OCI-LY7 (cell line): ENCODE data around the gene PARG. TPM values are rescaled to one million over a fixed set of nuclear protein-coding genes. Genes with fewer than 3 reads are reported as not detected.
"Not testable (repeated sequence)": the region's sequence is repeated elsewhere in the genome, so short reads cannot be mapped to it uniquely, and the experiment has no call there.

Experiments used
- BruUV-seq: library from RNA; stranded (reverse); fragments of 400-500 nt; replicated peaks from 2 replicates; lab custom pipeline; 2021; lab: Mats Ljungman, UMichigan
- CTCF ChIA-PET: fragments of 300-600 bp; sonication (Branson Sonifier 250); formaldehyde crosslinking; loops from one replicate; lab custom pipeline; 2022; ENCODE audit warnings: antibody characterized with exemption; ENCODE audit not compliant: unreplicated experiment; lab: Charles Lee
- POLR2A ChIA-PET: fragments of 300-600 bp; sonication (Branson Sonifier 250); formaldehyde crosslinking; loops from one replicate; lab custom pipeline; 2022; ENCODE audit warnings: antibody characterized with exemption; lab: Charles Lee
- DNase-seq: peaks from one replicate; pipeline ENCODE4 v3.0.0-alpha.2; 2015; ENCODE audit warnings: low spot score
- H2AFZ ChIP-seq: fragments of 200-600 bp; sonication (generic), shearing (Covaris generic); 2 replicates; pipeline ENCODE4 v1.6.1; 2014; ENCODE audit warnings: mild to moderate bottlenecking, antibody characterized with exemption, low read length, moderate library complexity
- H3K27ac ChIP-seq: fragments of 200-600 bp; sonication (generic); 2 replicates; pipeline ENCODE4 v1.5.1; 2014; ENCODE audit warnings: mixed run types, low read depth, mild to moderate bottlenecking, moderate library complexity, low read length, inconsistent platforms; ENCODE audit not compliant: poor library complexity, severe bottlenecking
- H3K36me3 ChIP-seq: fragments of 200-600 bp; sonication (generic); 2 replicates; pipeline ENCODE4 v1.6.1; 2014; ENCODE audit warnings: mild to moderate bottlenecking, antibody characterized with exemption, low read length, moderate library complexity, mixed read lengths; ENCODE audit not compliant: insufficient read depth
- H3K4me1 ChIP-seq: fragments of 200-600 bp; sonication (generic); 2 replicates; pipeline ENCODE4 v1.5.1; 2014; ENCODE audit warnings: mild to moderate bottlenecking, low read length; ENCODE audit not compliant: insufficient read depth, poor library complexity, severe bottlenecking
- H3K4me2 ChIP-seq: fragments of 200-600 bp; sonication (generic); 2 replicates; pipeline ENCODE4 v1.6.1; 2014; ENCODE audit warnings: mild to moderate bottlenecking, low read length
- H3K4me3 ChIP-seq: fragments of 200-600 bp; sonication (generic); 2 replicates; pipeline ENCODE4 v1.5.1; 2014; ENCODE audit warnings: mild to moderate bottlenecking, low read depth, low read length; ENCODE audit not compliant: poor library complexity, severe bottlenecking
- H3K79me2 ChIP-seq: fragments of 200-600 bp; sonication (generic); 2 replicates; pipeline ENCODE4 v1.6.1; 2016; ENCODE audit warnings: low read depth, mild to moderate bottlenecking, low read length, moderate library complexity, mixed read lengths; ENCODE audit not compliant: insufficient read depth
- H3K9me2 ChIP-seq: fragments of 200-600 bp; sonication (generic); 2 replicates; pipeline ENCODE4 v1.6.1; 2016; ENCODE audit warnings: mild to moderate bottlenecking, low read length, mixed read lengths; ENCODE audit not compliant: insufficient read depth
- H3K9me3 ChIP-seq: fragments of 200-600 bp; sonication (generic); 2 replicates; pipeline ENCODE4 v1.6.1; 2014; ENCODE audit warnings: mild to moderate bottlenecking, mixed run types, low read length, mixed read lengths
- H4K20me1 ChIP-seq: fragments of 200-600 bp; sonication (generic); 2 replicates; pipeline ENCODE4 v1.6.1; 2014; ENCODE audit warnings: mild to moderate bottlenecking, antibody characterized with exemption, low read length, moderate library complexity, mixed read lengths; ENCODE audit not compliant: insufficient read depth
- CTCF ChIP-seq: fragments of 200-600 bp; sonication (generic); conservative IDR thresholded peaks from 2 replicates; pipeline ENCODE4 v1.5.1; 2014; ENCODE audit warnings: mild to moderate bottlenecking, antibody characterized with exemption, low read length, moderate library complexity, mixed read lengths
- intact Hi-C: fragments of 100-400 bp; cut with micrococcal nuclease; formaldehyde crosslinking; loops from one replicate; pipeline ENCODE4 v1.10.0; 2022; ENCODE audit not compliant: unreplicated experiment
- total RNA-seq, 2 experiments: library from RNA; depleted of rRNA in 1 of 2; stranded (reverse); fragments of >200 nt in 1 of 2; shearing (Covaris generic) in 1 of 2; gene quantifications; 2 replicates each; pipeline ENCODE4 v1.2.3, GENCODE V29; 2014 to 2022

The PARG gene
- total RNA-seq, 2 experiments from 2014 or later: 40.5 to 46.9 TPM

DNA sequence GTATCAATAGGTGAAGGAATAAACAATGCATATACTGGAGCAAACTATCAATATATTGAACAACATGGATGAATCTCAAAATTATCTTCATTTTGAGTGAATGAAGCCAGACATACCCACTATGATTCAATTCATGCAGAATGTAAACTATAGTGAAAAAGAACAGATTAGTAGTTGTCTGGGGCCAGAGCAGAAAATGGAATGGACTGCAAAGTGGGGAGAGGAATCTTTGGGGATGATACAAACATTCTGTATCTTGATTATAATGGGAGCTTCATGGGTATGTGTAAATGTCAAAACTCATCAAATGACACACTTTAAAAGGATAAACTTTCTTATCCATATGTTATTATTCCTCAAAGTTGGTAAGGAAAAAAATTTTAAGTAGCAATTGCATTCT, 23.9 kb downstream of the PARG start:
- H3K9me2 ChIP-seq, H4K20me1 ChIP-seq, H3K4me2 ChIP-seq, H3K27ac ChIP-seq, BruUV-seq, H3K4me1 ChIP-seq, H3K9me3 ChIP-seq, intact Hi-C loops, POLR2A ChIA-PET, DNase-seq, H2AFZ ChIP-seq, H3K79me2 ChIP-seq, H3K4me3 ChIP-seq, CTCF ChIA-PET: not testable (repeated sequence)
- peaks cover 20% of the 10 kb centered on the region for H3K36me3 ChIP-seq

GRCh38 chr10:49916451-49916850, 25.4 kb downstream of the PARG start:
- 0 out of 2 replicates have a peak, but pooled peaks have one; percentile 21 for TF ChIP-seq CTCF
- H3K9me3 ChIP-seq, H3K79me2 ChIP-seq, BruUV-seq, POLR2A ChIA-PET, DNase-seq, intact Hi-C loops, CTCF ChIA-PET, H3K4me3 ChIP-seq, H4K20me1 ChIP-seq, H3K4me2 ChIP-seq, H2AFZ ChIP-seq, H3K4me1 ChIP-seq, H3K9me2 ChIP-seq, H3K27ac ChIP-seq: not testable (repeated sequence)
- peaks cover 15% of the 10 kb centered on the region for H3K36me3 ChIP-seq

DNA sequence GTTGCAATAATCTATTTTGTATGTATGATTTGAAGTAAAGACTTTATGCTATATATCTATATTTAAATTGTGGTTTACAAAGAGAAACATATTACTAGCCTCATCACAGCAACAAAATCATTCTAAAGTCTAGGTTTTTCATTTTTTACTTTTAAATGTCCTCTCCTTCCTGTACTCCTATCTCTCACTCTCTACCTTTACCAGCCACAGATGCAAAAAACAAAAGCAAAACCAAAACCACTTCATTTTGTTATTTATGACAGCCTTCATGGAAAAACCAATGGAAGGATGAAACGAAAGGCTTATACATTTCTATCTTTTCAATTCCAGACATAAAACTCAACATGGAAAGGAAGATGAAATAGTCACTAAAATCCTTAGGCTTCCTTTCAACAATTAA, 31.5 kb downstream of the PARG start:
- peaks cover 11% of the 10 kb centered on the region for H3K36me3 ChIP-seq
- H3K9me3 ChIP-seq, H3K4me1 ChIP-seq, H3K9me2 ChIP-seq, H3K79me2 ChIP-seq, H3K4me2 ChIP-seq, DNase-seq, BruUV-seq, H4K20me1 ChIP-seq, H3K27ac ChIP-seq, intact Hi-C loops, POLR2A ChIA-PET, H2AFZ ChIP-seq, H3K4me3 ChIP-seq, CTCF ChIA-PET: not testable (repeated sequence)

GRCh38 chr10:49908290-49909080, 33.3 kb downstream of the PARG start:
- H3K4me1 ChIP-seq, H2AFZ ChIP-seq, H3K27ac ChIP-seq, H3K9me3 ChIP-seq, POLR2A ChIA-PET, intact Hi-C loops, H3K36me3 ChIP-seq, H3K4me3 ChIP-seq, H4K20me1 ChIP-seq, BruUV-seq, H3K79me2 ChIP-seq, H3K9me2 ChIP-seq, CTCF ChIA-PET, H3K4me2 ChIP-seq, DNase-seq: not testable (repeated sequence)

GRCh38 chr10:49903829-49904228, 38.0 kb downstream of the PARG start:
- H3K27ac ChIP-seq, H3K36me3 ChIP-seq, H3K9me3 ChIP-seq, DNase-seq, H2AFZ ChIP-seq, H3K4me3 ChIP-seq, intact Hi-C loops, H3K79me2 ChIP-seq, CTCF ChIA-PET, H3K4me2 ChIP-seq, H3K4me1 ChIP-seq, BruUV-seq, H3K9me2 ChIP-seq, H4K20me1 ChIP-seq, POLR2A ChIA-PET: not testable (repeated sequence)

- H4K20me1 ChIP-seq, H3K4me3 ChIP-seq, H3K36me3 ChIP-seq, H2AFZ ChIP-seq, H3K9me3 ChIP-seq, DNase-seq, H3K79me2 ChIP-seq, BruUV-seq, H3K4me2 ChIP-seq, H3K4me1 ChIP-seq, H3K9me2 ChIP-seq, H3K27ac ChIP-seq, CTCF ChIA-PET, POLR2A ChIA-PET, intact Hi-C loops: not testable (repeated sequence)
Observed at GRCh38 chr10:49900406-49900805, 41.4 kb downstream of the PARG start.
